Measurements from ENCODE around the gene RHEX.

Gene RHEX

GRCh38 chr1:206128196-206128595 lies 75.2 kb downstream of the RHEX start:
- DNase-seq (ENCODE audit: low read depth in 2 of 2): no peak
- TF ChIP-seq, protein P1, sequence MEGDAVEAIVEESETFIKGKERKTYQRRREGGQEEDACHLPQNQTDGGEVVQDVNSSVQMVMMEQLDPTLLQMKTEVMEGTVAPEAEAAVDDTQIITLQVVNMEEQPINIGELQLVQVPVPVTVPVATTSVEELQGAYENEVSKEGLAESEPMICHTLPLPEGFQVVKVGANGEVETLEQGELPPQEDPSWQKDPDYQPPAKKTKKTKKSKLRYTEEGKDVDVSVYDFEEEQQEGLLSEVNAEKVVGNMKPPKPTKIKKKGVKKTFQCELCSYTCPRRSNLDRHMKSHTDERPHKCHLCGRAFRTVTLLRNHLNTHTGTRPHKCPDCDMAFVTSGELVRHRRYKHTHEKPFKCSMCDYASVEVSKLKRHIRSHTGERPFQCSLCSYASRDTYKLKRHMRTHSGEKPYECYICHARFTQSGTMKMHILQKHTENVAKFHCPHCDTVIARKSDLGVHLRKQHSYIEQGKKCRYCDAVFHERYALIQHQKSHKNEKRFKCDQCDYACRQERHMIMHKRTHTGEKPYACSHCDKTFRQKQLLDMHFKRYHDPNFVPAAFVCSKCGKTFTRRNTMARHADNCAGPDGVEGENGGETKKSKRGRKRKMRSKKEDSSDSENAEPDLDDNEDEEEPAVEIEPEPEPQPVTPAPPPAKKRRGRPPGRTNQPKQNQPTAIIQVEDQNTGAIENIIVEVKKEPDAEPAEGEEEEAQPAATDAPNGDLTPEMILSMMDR (IDR thresholded peaks at IDR 0.05; ENCODE audit: low read depth, low read length): no peak
- H3K4me3 ChIP-seq (replicated peaks in 1 of 2; ENCODE audit: low read depth in 2 of 2, low read length in 2 of 2): no peak overlapping the region

GRCh38 chr1:206131037-206131436 lies 78.1 kb downstream of the RHEX start:
- no peak overlapping the region for H3K4me3 ChIP-seq (replicated peaks in 1 of 2; ENCODE audit: low read depth in 2 of 2, low read length in 2 of 2)
- TF ChIP-seq, protein P1 (IDR thresholded peaks at IDR 0.05; ENCODE audit: low read depth, low read length): no peak
- no peak for DNase-seq (ENCODE audit: low read depth in 2 of 2)

GRCh38 chr1:206133751-206134415 lies 80.9 kb downstream of the RHEX start:
- TF ChIP-seq, protein P1 (IDR thresholded peaks at IDR 0.05; ENCODE audit: low read depth, low read length): no peak
- no peak overlapping the region for H3K4me3 ChIP-seq (replicated peaks in 1 of 2; ENCODE audit: low read depth in 2 of 2, low read length in 2 of 2)
- no peak for DNase-seq (ENCODE audit: low read depth in 2 of 2)

DNA sequence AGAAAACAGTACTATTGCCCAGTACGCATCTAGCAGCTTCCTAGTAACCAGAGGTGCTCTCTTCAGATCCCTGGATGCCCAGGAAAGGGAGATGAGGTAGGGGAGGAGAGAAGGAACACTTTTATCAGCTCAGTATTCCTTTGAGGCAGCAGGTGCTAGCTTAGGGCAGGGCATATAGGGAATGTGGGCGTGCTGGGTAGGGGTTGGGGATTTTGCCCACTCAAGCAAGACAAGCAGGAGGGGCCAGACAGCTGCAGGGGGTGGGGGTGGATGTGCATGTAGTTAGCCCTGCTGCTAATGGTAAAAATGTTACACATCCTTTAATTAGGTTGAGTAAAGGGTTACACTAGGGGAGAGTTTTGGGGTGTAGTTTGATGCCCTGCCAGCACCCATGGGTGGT lies 82.3 kb downstream of the RHEX start:
- DNase-seq (ENCODE audit: low read depth in 2 of 2): no peak
- no peak overlapping the region for H3K4me3 ChIP-seq (replicated peaks in 1 of 2; ENCODE audit: low read depth in 2 of 2, low read length in 2 of 2)
- TF ChIP-seq, protein P1 (IDR thresholded peaks at IDR 0.05; ENCODE audit: low read depth, low read length): no peak

- TF ChIP-seq, protein P1 (IDR thresholded peaks at IDR 0.05; ENCODE audit: low read depth, low read length): no peak
- no peak for DNase-seq (ENCODE audit: low read depth in 2 of 2)
- no peak overlapping the region for H3K4me3 ChIP-seq (replicated peaks in 1 of 2; ENCODE audit: low read depth in 2 of 2, low read length in 2 of 2)
These were observed 83.3 kb downstream of the RHEX start for GRCh38 chr1:206136241-206136640.

- no peak for DNase-seq (ENCODE audit: low read depth in 2 of 2)
- no peak overlapping the region for H3K4me3 ChIP-seq (replicated peaks in 1 of 2; ENCODE audit: low read depth in 2 of 2, low read length in 2 of 2)
- TF ChIP-seq, protein P1 (IDR thresholded peaks at IDR 0.05; ENCODE audit: low read depth, low read length): no peak
These were observed 89.0 kb downstream of the RHEX start for GRCh38 chr1:206142011-206142410.

DNA sequence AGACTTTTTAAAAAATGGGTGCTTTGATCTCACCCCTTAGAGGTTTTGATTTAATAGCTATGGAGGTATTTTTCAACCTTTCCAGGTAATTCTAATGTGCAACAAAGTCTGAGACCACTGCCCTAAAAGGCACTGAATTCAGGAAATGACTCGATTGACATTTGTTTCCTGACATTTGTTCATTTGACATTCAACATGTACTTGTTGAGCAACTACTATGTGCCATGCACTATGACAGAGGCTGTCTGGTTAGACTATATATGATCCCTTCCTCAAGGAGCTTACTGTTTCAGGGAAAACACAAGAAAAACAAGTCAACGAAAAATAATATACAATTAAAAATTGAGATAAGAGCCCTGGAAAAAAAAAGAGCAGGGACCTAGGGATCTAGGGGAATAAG lies 89.8 kb downstream of the RHEX start:
- TF ChIP-seq, protein P1 (IDR thresholded peaks at IDR 0.05; ENCODE audit: low read depth, low read length): no peak
- H3K4me3 ChIP-seq (replicated peaks in 1 of 2; ENCODE audit: low read depth in 2 of 2, low read length in 2 of 2): no peak overlapping the region
- no peak for DNase-seq (ENCODE audit: low read depth in 2 of 2)

All from cardiac fibroblast (primary cell).